Measurements from ENCODE around the gene NEDD9.

The NEDD9 gene

DNA sequence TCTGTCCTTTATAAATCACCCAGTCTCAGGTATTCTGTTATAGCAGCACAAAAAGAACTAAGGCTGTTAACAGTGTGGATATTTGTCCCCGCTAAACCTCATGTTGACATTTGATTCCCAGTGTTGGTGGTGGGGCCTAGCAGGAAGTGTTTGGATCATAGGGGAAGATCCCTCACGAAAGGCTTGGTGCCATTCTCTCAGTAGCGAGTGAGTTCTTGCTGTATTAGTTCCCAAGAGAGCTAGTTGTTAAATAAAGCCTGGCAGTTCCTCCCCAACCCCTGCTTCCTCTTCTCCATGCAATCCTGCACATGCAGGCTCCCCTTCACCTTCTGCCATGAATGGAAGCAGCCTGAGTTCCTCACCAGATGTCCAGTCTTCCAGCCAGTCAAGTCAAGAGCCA lies 91.2 kb downstream of the NEDD9 start:
- no peak for TF ChIP-seq ZNF274 (IDR thresholded peaks at IDR 0.05; ENCODE audit: low read depth, low read length)
- no peak overlapping the region for H3K4me3 ChIP-seq (ENCODE audit: low read length)

DNA sequence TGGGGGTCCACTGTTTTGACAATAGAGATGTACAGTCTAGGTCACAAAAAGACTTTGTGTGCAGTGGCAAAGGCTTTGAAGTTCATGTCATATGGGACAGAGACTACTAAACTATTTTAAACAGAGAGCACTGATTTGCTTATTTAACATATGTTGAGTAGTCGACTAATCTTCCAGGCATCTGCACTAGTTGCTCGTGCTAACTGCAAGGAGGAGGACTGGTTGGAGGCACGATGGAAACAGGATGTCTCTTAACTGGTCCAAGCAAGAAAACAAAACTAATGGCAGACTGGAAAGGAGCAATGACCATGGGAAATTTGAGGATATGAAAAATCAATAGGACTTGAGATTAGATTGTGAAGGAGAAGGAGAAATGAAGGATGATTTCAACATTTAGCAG lies 92.4 kb downstream of the NEDD9 start:
- TF ChIP-seq ZNF274 (IDR thresholded peaks at IDR 0.05; ENCODE audit: low read depth, low read length), result no peak
- no peak overlapping the region for H3K4me3 ChIP-seq (ENCODE audit: low read length)

DNA sequence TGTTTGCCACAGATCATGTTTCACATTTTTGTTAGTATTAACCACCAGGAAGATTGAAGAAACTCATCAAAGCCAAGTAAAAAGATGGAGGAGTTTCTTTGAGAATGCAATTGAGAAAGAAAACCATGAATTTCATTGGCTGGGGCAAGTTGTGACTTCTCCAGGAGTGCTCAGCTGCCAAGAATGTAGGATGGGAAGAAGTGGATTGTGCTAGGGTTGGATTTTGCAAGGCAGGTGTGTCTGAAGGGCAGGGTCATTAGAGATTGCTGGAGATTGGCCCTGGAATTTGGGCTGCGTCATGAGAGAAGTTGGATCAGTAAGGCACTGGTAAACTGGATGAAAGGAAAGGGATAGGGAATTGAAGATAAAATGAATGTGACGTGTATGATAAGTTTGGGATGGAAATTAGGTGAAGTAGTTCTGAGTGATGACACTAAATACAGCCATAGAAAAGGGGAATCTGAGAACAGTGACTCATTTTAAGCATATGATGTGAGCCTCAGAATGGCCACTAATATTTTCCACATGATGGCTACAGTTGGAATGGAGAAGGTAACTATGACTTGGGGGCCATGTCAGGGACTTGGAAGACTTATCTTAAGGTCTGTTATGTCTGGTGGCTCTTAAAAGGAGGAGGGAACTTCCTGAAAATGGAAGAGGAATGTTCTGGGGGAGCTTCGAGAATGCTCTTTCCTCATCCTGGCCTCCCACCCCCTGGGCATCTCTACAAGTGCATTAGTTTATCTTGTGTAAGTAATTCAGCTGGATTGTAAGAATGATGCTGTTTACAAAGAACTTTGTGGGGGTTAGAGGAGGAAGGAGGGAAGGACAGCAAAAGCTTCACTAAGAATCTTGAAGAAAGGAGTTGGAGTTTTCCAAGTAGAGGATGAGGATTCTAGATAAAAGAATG lies 93.2 kb downstream of the NEDD9 start:
- TF ChIP-seq ZNF274 (IDR thresholded peaks at IDR 0.05; ENCODE audit: low read depth, low read length), result no peak
- H3K4me3 ChIP-seq (ENCODE audit: low read length), result no peak overlapping the region

DNA sequence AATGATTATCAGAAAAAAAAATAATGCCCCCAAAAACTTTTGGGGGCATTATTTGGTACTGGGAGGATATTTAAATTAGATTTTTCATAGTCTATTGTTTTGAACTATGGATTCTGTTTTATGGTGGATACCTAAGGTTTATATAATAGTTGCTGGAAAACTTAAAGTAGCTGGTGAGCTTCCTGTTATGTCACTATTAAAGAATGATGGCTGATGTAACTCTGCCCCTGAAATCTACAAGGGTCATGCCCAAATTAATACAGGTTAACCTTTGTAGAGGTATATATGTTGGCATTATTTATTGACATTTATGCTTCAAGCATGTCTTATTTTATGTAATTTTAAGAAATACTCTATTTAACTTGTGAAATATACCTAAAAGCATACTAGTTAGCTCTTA lies 95.7 kb downstream of the NEDD9 start:
- TF ChIP-seq ZNF274 (IDR thresholded peaks at IDR 0.05; ENCODE audit: low read depth, low read length), result no peak
- no peak overlapping the region for H3K4me3 ChIP-seq (ENCODE audit: low read length)

Measured in GM08714 (cell line).